DOHH2 (cell line): Measurements from ENCODE around the gene DHX32.
"Not testable (repeated sequence)": the region's sequence is repeated elsewhere in the genome, so short reads cannot be mapped to it uniquely, and the experiment has no call there.

Experiments
- H3F3A ChIP-seq: fragments of 200-600 bp; sonication (generic), shearing (Covaris generic); 2 replicates; pipeline ENCODE4 v1.6.0; 2016; ENCODE audit warnings: antibody characterized with exemption, mild to moderate bottlenecking; ENCODE audit not compliant: control insufficient read depth, insufficient read depth
- H3K27ac ChIP-seq: fragments of 200-600 bp; sonication (generic); 2 replicates; pipeline ENCODE4 v1.5.1; 2014; ENCODE audit warnings: low read depth, mild to moderate bottlenecking, low read length, moderate library complexity
- H3K27me3 ChIP-seq: fragments of 200-600 bp; sonication (generic); 2 replicates; pipeline ENCODE4 v1.6.1; 2014; ENCODE audit warnings: mild to moderate bottlenecking, low read length, mixed read lengths; ENCODE audit not compliant: control insufficient read depth
- H3K36me3 ChIP-seq: fragments of 200-600 bp; sonication (generic); 2 replicates; pipeline ENCODE4 v1.6.1; 2014; ENCODE audit warnings: mild to moderate bottlenecking, low read length, moderate library complexity, mixed read lengths; ENCODE audit not compliant: control insufficient read depth
- H3K4me1 ChIP-seq: fragments of 200-600 bp; sonication (generic); 2 replicates; pipeline ENCODE4 v1.6.1; 2014; ENCODE audit warnings: mild to moderate bottlenecking, low read length, mixed read lengths; ENCODE audit not compliant: control insufficient read depth
- H3K4me2 ChIP-seq: fragments of 200-600 bp; sonication (generic); 2 replicates; pipeline ENCODE4 v1.6.0; 2014; ENCODE audit warnings: mild to moderate bottlenecking, low read length, moderate library complexity
- H3K4me3 ChIP-seq: fragments of 200-600 bp; sonication (generic); 2 replicates; pipeline ENCODE4 v1.5.1; 2014; ENCODE audit warnings: mild to moderate bottlenecking, low read length, mixed read lengths
- H3K79me2 ChIP-seq: fragments of 200-600 bp; sonication (generic); 2 replicates; pipeline ENCODE4 v1.6.1; 2014; ENCODE audit warnings: mild to moderate bottlenecking, low read length, mixed read lengths; ENCODE audit not compliant: control insufficient read depth
- H3K9me2 ChIP-seq: fragments of 200-600 bp; sonication (generic); replicated peaks from 2 replicates; pipeline ENCODE4 v1.6.1; 2014; ENCODE audit warnings: mild to moderate bottlenecking, low read length, mixed read lengths; ENCODE audit not compliant: control insufficient read depth
- H3K9me3 ChIP-seq: fragments of 200-600 bp; sonication (generic); 2 replicates; pipeline ENCODE4 v1.6.1; 2014; ENCODE audit warnings: antibody characterized with exemption, low read length, mixed read lengths; ENCODE audit not compliant: control insufficient read depth, insufficient read depth
- H4K20me1 ChIP-seq: fragments of 200-600 bp; sonication (generic); 2 replicates; pipeline ENCODE4 v1.6.0; 2014; ENCODE audit warnings: low read depth, mild to moderate bottlenecking, antibody characterized with exemption, low read length, moderate library complexity; ENCODE audit not compliant: control insufficient read depth, insufficient read depth
- EZH2phosphoT487 ChIP-seq: fragments of 200-600 bp; sonication (generic); IDR thresholded peaks from 2 replicates; pipeline ENCODE4 v1.6.1; 2017; ENCODE audit warnings: borderline replicate concordance, mild to moderate bottlenecking, antibody characterized with exemption, low read length, moderate library complexity, mixed read lengths
- TF ChIP-seq, protein P1 (sequence below): fragments of 200-600 bp; sonication (generic); IDR thresholded peaks from one replicate; pipeline ENCODE4 v1.5.1; 2014; ENCODE audit warnings: antibody characterized with exemption, mild to moderate bottlenecking, low read depth, low read length; ENCODE audit not compliant: poor library complexity, severe bottlenecking

DHX32 gene, protein sequence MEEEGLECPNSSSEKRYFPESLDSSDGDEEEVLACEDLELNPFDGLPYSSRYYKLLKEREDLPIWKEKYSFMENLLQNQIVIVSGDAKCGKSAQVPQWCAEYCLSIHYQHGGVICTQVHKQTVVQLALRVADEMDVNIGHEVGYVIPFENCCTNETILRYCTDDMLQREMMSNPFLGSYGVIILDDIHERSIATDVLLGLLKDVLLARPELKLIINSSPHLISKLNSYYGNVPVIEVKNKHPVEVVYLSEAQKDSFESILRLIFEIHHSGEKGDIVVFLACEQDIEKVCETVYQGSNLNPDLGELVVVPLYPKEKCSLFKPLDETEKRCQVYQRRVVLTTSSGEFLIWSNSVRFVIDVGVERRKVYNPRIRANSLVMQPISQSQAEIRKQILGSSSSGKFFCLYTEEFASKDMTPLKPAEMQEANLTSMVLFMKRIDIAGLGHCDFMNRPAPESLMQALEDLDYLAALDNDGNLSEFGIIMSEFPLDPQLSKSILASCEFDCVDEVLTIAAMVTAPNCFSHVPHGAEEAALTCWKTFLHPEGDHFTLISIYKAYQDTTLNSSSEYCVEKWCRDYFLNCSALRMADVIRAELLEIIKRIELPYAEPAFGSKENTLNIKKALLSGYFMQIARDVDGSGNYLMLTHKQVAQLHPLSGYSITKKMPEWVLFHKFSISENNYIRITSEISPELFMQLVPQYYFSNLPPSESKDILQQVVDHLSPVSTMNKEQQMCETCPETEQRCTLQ

DNA sequence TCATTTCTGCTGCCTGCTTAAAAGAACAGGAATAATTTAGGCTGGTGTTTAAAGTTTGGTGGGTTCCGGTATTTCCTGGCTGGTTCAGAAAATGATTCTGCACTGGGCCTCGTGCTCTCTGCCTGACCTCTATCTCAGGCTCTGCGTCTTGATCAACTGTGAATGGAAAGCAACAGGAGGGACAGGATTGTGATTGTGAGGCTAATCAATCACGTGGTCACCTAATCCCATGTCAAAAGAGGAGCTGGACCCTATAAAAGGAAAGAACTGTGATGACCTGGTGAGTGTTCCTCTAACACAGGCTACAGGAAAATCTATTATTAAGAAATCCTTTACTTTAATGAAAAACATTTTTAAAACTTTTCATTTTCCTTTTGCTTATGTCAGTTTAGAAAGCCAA, at the start of gene DHX32:
Gene DHX32, minus strand, starts transcription at position 101 of the 400 bp plus-strand sequence. CDS start 468 bp downstream, outside the sequence.
- Histone ChIP-seq H3K4me2 (no peak within 1 kb of the TSS), H3K9me2 (no peaks in the 10 kb centered on the region; the same call in 1 of the 2 replicates), H3K79me2 (no peaks in the 10 kb centered on the region), H3F3A (no peaks in the 10 kb centered on the region), H4K20me1 (no peaks in the 10 kb centered on the region), H3K4me3 (no peak within 1 kb of the TSS), H3K9me3 (peaks cover 7% of the 10 kb centered on the region; the same call in 1 of the 2 replicates), H3K27me3 (no peaks in the 10 kb centered on the region), H3K36me3 (peaks cover 10% of the 10 kb centered on the region), H3K4me1 (no peaks in the 10 kb centered on the region), H3K27ac (no peak within 1 kb of the TSS)
- TF ChIP-seq EZH2phosphoT487, result no peak
- TF ChIP-seq, protein P1, sequence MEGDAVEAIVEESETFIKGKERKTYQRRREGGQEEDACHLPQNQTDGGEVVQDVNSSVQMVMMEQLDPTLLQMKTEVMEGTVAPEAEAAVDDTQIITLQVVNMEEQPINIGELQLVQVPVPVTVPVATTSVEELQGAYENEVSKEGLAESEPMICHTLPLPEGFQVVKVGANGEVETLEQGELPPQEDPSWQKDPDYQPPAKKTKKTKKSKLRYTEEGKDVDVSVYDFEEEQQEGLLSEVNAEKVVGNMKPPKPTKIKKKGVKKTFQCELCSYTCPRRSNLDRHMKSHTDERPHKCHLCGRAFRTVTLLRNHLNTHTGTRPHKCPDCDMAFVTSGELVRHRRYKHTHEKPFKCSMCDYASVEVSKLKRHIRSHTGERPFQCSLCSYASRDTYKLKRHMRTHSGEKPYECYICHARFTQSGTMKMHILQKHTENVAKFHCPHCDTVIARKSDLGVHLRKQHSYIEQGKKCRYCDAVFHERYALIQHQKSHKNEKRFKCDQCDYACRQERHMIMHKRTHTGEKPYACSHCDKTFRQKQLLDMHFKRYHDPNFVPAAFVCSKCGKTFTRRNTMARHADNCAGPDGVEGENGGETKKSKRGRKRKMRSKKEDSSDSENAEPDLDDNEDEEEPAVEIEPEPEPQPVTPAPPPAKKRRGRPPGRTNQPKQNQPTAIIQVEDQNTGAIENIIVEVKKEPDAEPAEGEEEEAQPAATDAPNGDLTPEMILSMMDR, result no peak

DNA sequence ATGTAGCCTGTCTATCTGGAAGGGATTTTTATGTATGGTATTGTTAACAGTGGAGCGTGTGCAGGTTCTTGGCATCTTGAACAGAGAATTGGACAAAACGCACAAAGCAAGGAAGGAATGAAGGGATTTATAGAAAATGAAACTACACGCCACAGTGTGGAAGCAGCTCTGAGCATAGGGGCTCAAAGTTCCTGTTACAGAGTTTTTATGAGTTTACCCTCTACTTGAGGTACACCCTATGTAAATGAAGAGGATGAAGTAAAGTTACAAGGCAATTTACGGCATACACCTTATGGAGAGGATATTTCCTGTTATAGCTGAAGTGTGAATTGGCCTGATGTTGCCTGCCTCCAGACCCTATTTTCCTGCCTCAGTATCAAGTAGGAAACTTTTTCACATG, 48.5 kb upstream of the DHX32 start:
- Histone ChIP-seq H3K27me3 (0 out of 2 replicates have a peak, but pooled peaks cover 2% of the 10 kb centered on the region), H3K4me3 (no peak overlapping the region), H3K36me3 (no peaks in the 10 kb centered on the region), H3K27ac (no peak overlapping the region), H3K79me2 (no peaks in the 10 kb centered on the region), H3F3A (no peaks in the 10 kb centered on the region), H4K20me1 (no peaks in the 10 kb centered on the region), H3K9me3 (no peaks in the 10 kb centered on the region), H3K4me1 (no peaks in the 10 kb centered on the region), H3K4me2 (no peak overlapping the region), H3K9me2 (no peaks in the 10 kb centered on the region)
- TF ChIP-seq, protein P1, result no peak
- no peak for TF ChIP-seq EZH2phosphoT487

DNA sequence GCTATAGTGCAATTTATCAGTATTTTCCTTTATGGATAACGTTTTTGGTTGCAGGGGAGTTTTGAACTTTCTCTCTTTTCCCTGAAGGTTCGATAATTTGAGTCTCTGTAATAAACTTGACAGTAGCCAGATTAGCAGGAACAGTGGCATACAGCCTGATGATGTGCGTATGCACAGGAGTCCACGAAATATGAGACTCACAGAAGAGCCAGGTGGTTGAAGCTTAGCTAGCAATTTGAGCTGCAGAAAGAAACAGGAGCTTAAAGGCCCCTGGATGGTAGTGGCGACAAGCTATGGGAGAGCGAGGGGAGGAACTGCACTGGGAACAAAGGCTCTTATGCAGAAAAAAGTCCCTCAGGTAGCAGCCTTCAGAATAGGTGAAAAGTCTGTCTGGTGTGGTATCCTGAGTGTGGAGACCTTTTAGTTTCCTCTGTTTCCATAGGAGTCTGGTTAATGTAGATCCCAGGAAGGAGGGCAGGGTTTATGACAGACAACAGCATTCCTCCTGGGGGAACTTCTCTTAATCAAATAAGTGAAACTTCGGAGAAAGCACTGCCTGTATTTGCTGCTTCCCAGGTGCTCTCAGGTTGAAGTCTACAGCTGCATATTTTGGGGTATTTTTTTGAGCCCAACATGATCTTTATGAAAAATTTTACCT, 48.0 kb upstream of the DHX32 start:
- no peaks in the 10 kb centered on the region for H3K9me2 ChIP-seq
- H3K4me2 ChIP-seq, result no peak overlapping the region
- H4K20me1 ChIP-seq, result no peaks in the 10 kb centered on the region
- H3K4me1 ChIP-seq, result no peaks in the 10 kb centered on the region
- H3K27ac ChIP-seq, result no peak overlapping the region
- no peaks in the 10 kb centered on the region for H3K79me2 ChIP-seq
- H3F3A ChIP-seq, result no peaks in the 10 kb centered on the region
- H3K4me3 ChIP-seq, result no peak overlapping the region
- TF ChIP-seq, protein P1, result no peak
- no peak for TF ChIP-seq EZH2phosphoT487
- H3K36me3 ChIP-seq, result no peaks in the 10 kb centered on the region
- H3K9me3 ChIP-seq, result no peaks in the 10 kb centered on the region
- 0 out of 2 replicates have a peak, but pooled peaks cover 2% of the 10 kb centered on the region for H3K27me3 ChIP-seq

DNA sequence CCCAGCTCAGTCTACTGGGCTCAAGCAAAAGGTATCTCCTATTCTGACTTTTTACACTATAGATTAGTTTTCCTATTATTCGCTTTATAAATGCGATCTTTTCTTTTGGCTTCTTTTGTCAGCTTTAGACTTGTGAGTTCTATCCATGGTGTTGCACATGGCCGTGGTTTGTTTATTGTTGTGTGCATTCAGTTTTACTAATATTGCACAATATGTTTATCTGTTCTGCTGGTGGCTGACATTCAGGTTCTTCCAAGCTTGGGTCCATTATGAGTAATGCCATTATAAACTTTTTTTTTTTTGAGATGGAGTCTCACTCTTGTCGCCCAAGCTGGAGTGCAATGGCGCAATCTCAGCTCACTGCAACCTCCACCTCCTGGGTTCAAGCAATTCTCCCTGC, 46.2 kb upstream of the DHX32 start:
- H3K79me2 ChIP-seq, H3K4me3 ChIP-seq, H3K9me2 ChIP-seq, H3K9me3 ChIP-seq, H3K27ac ChIP-seq, H3K4me1 ChIP-seq, H3K27me3 ChIP-seq, H3F3A ChIP-seq, H4K20me1 ChIP-seq, H3K36me3 ChIP-seq, H3K4me2 ChIP-seq: not testable (repeated sequence)
